Measurements from ENCODE around the gene SOBP.

SOBP gene

DNA sequence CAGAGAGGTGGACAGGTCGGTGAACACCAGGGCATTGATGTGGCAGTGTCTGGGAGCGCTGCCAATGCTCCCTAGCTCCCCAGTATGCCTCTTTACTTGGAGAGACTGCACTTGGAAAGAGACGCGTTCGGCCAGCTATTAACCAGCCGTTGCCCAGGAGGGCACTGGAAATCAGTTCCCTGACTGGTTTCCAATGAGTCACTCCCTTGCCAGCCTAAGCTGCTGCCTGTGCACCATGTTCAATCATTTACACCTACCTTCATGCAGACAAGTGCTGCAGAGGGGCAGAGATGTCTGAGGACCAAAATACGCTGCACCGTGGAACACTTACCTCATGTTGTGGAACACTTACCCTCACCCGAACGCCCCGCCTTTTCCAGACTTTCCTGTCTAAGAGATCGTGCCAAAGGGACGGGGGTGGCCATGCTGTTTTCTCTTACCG, 151.6 kb downstream of the SOBP start:
- no peak for DNase-seq

DNA sequence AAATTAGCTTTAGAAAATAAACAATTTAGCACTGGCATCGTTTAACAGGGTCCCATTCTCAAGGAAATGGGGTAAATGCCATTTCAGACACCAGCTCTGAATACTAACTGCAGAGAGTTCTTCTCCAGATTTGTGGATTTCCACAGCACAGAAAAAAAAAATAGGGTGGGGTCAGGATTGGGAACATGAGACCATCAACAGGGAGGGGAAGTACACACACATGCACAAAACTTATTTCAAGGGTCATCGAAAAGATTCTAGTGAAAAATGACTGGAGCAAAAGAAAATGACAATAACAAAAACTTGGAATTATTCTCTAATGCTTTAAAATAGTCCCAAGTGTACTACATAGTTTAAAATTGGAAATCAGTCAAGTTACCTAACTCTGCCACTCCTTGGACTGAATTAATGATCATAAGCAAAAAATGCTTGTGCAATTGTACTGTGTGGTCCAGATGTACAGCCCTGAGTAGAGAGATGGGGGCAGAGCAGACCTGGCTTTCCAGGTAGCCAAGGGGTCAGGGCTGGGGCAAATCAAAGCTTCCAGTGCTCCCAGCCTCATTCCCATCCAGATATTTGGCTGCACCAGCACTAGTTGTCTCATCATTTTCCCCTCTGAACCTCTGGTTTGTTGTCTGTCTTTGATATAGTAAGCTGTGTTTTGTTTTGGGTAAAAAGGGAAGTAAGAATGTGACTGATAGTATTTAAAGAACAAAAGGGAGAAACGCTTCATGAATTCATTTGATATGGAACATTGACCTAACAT, 152.4 kb downstream of the SOBP start:
- no peak for DNase-seq

DNA sequence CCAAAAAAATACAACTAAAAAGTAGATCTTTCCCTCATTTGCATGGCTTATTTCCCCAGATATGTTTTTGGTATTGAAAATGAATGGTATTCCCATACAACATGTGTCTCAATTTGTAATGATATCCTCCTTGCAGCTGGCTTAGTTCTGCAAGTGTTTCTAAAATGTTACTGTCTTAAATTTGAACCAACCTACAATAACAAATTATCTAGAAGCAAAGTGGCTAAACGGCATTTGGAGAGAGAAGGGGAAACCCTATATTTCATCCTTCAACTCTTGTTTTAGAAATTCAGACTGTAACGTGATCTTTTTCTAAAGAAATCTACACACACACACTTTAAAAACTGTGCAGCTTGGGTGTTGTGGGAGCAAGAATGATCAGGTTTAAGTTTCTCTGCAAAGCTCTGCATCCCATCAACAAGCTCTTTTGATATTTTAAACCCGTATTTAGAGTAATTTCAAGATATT, 153.0 kb downstream of the SOBP start:
- no peak for DNase-seq

DNA sequence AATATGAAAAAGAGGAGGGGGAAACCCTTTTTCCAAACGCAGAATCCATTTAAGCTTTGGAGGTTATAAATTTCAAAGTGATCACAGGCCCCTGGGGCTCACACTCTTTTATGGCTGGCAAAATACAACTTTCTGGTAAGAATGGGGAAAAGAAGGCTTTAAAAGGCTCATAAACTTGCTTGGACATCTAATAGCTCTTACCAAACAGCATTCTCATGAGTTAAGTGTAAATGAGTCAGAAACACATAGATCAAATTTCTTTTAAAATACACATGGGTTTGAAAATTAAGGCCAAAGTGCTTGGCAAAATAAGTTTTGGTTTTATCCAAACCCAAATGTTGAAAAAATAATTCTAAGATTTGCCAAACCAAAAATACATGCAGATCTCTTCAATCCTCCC, 154.6 kb downstream of the SOBP start:
- no peak for DNase-seq

DNA sequence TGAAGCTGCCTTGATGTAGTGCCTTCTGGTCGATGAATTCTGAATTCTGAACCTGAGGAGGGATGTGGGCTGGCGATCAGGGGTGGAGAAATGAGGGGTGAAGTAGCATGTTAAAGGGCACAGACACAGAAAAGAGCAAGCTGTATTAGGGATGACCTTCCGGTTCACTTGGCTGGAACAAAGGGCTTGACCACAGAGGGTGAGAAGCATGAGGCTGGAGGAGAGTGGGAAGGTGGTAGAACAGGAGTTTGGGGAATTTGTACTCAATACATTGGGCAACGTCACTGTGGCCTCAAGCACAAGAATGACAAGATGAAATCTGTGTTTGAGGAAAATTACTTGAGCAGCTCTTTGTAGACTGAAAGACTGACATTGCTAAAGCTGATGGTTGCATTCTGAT, 155.8 kb downstream of the SOBP start:
- no peak for DNase-seq

DNA sequence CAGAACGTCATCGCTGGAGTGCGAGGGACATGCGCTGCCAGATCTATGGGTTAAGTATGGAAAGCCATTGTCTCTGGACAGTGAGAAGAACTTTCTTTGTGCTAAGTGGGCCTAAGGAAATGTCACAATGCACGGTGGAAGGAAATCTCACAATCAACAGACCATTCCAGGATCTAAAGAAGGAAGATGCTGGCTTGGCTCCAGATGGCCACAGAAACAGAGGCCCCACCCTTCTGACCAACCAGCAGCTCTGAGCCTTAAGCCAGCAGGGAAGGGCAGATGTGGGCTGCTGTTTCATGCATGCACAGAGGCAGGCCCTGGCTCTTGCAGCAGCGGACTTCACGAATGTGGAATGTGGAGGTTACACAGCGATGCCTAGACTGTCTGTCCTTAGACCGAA, 156.3 kb downstream of the SOBP start:
- no peak for DNase-seq

DNA sequence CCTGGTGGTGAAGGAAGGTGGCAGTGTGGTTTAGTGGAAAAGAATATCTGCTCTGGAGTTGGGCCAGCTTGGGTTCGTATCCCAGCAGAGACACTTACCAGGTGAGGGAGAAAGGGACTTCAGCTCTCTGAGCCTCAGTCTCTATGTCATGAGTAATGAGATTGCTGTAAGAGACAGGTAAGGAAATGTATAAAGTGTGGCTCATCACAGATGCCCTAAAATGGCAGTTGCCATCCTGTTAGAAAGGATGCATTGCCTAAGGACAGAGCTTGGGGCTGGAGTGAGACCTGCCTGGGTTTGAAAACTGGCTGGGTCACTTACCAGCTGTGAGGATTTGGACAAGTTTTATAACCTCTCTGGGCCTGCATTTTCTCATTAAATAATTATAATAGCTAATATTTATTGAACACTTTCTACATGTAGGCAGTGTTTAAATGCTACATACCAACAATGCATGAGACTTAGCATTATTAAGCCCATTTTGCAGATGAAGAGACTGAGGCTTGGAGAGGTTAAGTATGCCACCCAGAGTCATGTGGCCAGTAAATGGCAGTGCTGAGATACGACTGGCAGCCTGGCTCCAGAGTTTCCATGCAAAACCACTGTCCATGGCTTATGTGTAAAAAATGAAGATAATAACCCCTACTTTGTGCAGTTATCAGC, 157.0 kb downstream of the SOBP start:
- DNase-seq: no peak

DNA sequence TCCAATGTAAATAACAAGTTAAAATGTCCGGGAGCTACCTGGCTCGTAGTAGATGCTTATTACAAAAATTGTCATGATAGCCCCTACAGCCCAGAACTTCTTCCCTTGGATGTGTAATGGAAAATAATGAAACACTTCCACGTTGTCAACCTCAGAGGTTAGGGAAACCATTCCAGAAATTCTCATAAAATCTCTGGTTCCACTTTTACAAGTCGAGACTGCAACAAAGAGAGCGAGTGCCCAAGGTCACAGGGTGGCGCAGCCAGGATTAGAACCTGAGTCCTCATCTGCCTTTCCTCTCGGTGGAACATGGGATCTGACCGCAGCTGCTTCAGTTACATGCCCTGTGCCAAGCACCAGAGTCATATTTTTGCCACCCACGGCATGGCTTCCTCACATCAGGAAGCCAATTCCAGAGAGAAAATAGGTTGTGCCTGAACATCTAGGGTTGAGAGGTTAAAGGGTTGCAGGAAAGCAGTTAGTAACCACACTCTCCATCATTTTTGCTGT, 157.6 kb downstream of the SOBP start:
- no peak for DNase-seq

DNA sequence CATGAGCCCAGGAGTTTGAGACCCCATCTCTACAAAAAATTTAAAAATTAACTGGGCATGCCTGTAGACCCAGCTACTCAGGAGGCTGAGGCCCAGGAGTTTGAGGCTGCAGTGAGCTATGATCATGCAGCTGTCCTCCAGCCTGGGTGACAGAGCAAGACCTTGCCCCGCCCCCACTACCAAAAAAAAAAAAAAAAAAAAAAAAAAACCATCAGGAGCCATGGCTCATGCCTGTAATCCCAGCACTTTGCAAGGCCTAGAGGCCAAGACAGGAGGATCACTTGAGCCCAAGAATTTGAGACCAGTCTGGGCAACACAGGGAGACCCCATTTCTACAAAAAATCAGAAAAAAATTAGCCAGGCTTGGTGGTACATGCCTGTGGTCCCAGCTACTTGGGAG, 159.1 kb downstream of the SOBP start:
- DNase-seq: no peak

DNA sequence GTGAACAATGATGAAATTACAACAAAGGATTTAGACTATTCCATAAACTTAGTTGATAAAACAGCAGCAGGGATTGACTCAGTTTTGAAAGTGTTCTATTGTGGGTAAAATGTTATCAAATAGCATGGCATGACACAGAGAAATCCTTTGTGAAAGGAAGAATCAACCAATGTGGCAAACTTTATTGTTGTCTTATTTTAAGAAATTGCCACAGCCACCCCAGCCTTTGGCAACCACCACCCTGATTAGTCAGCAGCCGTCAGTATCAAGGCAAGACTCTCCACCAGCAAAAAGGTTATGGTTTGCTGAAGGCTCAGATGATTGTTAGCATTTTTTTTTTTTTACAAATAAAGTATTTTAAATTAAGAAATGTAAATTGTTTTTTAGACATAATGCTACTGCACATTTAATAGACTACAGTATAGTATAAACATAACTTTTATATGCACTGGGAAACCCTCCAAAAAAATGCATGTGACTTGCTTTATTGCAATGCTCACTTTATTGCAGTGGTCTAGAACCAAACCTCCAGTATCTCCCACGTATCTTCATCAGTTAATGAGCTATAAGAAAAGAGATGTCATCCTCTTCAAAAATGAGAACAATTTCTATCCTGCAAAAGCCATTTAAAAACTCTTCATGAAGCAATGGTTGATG, 162.7 kb downstream of the SOBP start:
- DNase-seq: peak; percentile 3

DNA sequence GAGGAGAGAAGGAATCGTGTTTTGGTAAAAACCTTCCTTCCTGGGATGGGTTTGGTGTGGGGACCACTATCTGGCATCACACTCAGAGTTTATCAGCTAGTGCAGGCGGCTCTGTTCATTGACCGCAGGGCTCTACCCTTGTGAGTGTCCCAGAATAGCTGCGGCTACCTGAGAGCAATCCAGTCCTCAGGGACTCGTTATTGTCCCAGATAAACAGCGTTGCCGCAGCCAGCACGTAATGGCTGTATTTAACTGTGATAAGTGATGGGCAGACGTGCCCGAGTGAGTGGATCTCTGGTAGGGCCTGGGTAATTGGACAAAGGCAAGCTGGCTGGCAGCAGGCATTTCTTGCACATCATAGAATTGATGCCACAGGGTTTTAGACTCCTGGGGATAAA, 163.3 kb downstream of the SOBP start:
- no peak for DNase-seq

DNA sequence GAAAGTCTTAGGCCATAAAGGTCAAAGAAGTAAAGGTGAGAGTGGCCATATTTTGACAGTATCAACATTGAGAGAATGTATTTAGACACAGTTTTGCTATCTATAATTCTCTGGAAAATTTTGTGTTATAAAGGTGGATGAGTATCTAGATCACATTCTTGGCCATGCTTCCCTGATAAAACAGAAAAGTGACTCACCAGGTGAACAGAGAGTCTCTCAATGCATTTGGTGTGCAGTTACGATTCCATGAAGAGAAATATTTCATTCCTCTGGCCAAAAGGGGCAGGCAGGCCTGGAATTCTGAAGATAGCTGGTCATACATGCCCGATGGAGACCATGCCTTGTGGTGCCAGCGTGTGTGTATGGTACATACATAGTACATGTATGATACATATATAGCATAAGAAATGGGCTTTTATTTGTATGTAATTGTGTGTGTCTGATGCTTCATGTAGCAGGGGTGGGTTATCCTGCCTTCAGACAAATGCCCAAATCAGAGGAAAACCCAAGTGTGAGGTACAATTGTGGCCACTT, 164.0 kb downstream of the SOBP start:
- DNase-seq: no peak

DNA sequence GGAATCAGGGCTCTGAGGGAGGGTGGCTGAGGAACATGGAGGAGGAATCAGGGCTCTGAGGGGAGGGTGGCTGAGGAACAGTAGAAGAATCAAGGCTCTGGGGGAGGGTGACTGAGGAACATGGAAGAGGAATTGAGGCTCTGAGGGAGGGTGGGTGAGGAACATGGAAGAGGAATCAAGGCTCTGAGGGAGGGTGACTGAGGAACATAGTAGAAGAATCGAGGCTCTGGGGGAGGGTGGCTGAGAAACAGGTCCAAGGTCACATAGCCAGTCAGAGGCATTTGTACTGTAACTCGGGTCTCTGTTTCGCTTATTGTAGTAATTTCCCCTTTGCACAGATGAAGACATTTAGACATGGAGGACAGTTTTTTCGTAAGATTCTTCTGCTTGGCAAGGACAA, 164.8 kb downstream of the SOBP start:
- no peak for DNase-seq

DNA sequence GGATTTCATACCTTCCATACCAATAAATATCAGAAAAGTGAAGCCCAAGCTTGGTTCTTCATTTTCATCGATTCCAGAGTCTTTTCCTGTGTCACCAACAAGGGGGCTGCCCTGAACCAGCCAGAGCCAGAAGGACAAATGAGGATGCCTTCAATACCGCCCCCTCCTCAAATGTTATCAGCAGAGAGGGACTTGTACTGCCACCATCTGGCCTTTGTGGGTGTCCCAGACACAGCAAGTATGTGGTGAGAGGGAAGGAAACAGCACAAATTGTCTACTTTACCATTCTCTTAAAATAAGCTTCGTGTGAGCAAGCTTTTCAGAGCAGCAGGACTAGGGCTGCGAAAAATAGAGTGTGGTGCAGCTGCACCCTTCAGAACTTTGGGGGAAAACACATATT, 165.3 kb downstream of the SOBP start:
- DNase-seq: no peak

DNA sequence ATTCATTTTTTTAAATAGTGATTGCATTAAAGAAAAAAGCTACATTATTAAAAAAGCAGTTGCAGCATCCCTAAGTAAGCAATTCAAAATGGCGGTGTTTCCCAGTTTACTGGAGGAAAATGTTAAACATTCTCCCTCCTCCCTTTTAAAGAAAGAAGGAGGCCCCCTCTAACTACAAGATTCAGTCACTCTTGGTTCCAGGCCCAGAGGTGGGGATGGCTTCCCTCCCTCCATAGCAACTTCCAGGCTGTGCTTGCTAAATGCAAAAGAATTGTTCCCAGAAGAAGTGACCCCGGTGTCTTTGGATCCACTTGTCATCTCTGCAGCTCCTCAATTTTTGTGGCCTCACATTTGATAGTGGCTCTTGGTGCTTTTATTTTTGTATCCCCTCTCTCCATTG, 165.9 kb downstream of the SOBP start:
- no peak for DNase-seq

DNA sequence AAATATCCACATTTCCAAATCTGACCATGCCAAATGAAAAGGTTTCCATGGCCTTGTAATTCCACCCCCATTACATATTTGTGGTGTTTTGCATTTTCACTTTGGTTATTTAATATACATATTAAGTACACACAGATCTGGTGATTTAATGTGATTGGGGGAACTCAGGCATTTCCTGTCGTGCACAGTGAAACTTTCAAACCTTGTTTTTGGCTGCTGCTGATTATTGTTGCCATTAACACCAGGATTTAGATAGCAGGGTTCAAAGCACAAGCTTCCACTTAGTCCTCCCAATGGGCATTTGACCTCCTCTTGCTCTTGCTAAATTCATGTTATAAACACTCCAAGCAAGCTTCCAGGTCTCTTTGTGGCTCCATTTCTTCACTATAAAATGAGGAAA, 166.5 kb downstream of the SOBP start:
- DNase-seq: no peak

DNA sequence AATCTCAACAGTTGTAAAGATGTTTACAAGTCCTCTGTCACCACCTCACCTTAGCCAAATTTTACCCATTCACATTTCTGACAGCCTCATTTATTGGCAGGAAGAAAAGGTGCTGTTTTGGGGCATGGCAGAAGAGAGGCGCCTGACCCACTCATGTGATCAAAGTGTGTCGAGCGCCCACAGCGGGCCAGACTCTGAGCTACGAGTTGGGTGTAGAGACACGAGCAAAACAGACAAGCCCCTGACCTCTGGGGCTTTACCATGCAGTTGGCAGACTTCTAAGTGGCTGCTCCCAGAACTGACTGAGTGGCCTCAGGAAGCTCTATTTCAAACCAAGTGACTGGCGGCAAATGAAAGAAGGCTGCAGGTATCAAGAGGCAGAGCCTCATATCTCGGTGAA, 167.0 kb downstream of the SOBP start:
- DNase-seq: no peak

DNA sequence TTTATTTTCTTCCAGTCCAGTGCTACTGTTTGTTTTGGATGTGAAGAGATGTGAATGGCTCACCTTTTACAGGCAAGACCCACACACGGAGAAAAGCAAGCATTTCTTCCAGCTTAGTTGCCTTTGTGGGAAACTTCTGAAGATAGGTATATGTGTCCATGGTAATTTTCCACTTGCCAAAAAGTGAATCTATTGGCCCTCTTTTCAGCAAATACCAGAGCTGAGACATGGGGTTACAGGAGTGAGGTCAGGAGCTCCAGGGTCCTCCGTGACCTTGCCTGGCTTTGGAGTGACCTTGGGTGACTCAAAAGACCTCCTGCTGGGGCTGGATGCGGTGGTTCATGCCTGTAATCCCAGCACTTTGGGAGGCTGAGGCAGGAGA, 167.4 kb downstream of the SOBP start:
- no peak for DNase-seq

DNA sequence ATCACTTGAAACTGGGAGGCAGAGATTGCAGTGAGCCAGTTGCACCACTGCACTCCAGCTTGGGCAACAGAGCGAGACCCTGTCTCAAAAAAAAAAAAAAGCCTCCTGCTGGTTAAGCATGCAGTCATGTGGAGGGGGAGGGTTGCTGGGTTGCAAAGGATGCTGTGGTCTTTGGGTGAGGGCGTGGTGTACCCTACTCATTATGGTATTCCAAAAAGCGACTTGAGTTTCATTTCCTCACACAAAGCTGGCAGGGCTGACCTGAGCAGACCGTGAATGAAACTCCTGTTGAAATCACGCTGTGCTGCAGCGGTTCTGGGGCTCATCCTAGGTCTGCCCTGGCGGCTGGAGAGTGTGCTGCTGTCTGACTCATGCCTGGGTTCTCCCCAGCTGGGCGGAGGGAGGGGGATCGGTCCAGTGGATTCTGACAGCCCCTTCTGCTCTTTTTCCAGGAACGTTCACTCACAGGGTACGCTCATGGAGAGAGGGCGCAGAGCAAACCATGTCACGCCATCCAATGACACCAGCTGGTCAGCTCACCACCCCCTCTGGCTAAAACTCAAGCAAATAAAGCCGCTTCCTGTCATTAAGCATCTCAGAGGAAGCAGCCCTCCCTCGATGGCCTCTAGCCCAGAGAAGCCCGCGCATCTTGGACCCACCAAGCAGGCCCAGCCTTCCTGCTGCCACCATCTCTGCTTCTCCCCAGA, 168.0 kb downstream of the SOBP start:
- DNase-seq: peak; percentile 76

DNA sequence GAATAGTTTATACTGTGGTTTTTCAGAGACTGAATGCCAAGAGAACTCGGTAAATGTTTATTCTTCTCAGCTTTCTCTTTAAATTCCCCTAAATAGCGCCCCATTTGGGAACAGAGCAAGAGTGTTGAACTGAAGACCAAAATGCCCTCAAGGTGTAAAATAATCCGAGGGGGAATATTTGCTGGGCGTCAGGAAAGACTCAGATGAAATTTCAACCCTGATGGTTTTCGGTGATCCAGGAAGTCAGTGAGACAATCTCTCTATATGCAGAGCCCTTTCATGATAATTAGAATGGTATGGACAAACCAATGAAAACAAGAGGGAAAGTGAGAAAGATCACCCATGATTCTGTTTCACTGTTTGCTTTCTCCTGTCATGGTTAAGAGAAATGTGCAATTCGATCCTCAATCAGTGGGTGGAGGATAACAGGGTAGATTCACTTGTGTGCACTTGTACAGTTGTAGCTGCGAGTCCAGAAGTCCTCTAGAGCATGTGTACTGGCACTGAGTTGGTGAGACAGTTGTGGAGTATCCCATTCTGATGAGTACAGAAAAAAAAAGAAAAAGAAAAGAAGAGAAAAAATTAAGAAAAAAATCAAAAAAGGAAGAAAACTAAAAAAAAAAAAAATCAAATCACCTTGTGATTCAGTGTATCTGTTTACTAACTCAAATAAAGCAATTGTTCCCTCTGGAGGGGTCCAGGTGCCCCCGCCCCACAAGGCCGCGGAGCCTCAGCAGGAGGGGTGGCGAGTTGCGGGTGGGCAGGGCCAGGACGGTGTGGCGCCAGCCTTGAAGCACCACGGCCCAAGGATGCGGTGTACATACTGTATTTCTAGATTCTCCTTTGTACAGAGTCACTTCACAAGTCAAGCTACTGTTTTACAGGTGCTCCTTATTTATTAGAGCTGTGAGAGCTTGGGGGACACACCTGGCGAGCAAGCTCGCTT, 169.3 kb downstream of the SOBP start:
- DNase-seq: no peak

DNA sequence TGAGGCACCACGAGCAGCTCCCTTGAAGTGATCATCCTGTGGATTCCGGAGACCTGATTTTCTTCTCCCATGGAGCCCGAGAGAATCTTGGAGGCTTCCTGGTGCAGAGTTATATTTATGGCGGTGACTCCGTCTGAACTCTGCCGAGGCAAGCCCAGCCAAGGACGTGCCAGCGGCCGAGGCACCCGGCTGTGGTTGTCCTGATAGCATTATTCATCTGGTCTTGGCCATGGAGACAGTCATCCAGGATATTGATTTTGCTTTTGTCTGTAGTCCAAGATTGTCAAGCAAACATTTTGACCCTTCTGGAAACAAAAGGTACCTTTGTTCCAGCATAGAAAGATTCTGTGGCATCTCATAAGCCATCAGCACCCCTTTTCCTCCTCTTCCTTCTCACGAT, 170.9 kb downstream of the SOBP start:
- no peak for DNase-seq

DNA sequence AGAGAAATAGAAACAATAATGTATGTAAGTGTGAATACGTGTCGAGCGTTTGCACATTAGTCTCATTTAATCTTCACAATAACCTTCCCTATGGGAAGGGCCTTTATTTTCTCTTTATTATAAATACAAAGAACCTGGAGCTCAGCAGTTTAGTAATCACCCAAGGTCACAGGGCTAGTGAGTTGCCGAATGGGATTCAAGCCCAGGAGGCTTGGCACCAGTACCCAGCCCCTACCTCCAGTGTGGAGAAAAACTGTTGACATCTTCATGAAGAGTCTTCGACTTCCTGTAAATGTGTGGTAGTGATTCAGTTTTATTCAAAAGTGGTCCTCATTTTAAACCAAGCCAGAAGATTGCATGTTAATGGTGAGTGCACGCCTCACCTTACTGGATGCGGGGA, 171.4 kb downstream of the SOBP start:
- no peak for DNase-seq

Data from SIG-M5 (cell line).